NCI-H2171 (cell line): ENCODE measurements around the gene WNK4.
A peak's percentile ranks its signal among the peaks of the same experiment; 100 is the strongest.

Experiments
- DNase-seq: peaks from one replicate; lab custom pipeline; 2025; lab: John Stamatoyannopoulos, UW

Gene WNK4

GRCh38 chr17:42772945-42773289 lies 7.5 kb upstream of the WNK4 start:
- no peak for DNase-seq

GRCh38 chr17:42773290-42774035 lies 6.9 kb upstream of the WNK4 start, which contains the start of gene VPS25:
Gene VPS25 (plus strand): TSS chr17:42773449. CDS start chr17:42773476, 27 bp downstream.
- peak; percentile 84 for DNase-seq

GRCh38 chr17:42774066-42774745 lies 6.2 kb upstream of the WNK4 start:
- no peak for DNase-seq

- DNase-seq: no peak
Measured at GRCh38 chr17:42775534-42776098, 4.8 kb upstream of the WNK4 start.

GRCh38 chr17:42778570-42778969 lies 1.8 kb upstream of the WNK4 start:
- no peak for DNase-seq

- DNase-seq: no peak
Measured at GRCh38 chr17:42779304-42779935, 990 bp upstream of the WNK4 start.

- DNase-seq: no peak
Measured at GRCh38 chr17:42780851-42781638, 635 bp downstream of the WNK4 start.

GRCh38 chr17:42781639-42782165 lies 1.3 kb downstream of the WNK4 start:
- DNase-seq: no peak

- no peak for DNase-seq
Measured at GRCh38 chr17:42782166-42783061, 2.0 kb downstream of the WNK4 start.

GRCh38 chr17:42783062-42783790 lies 2.8 kb downstream of the WNK4 start:
- DNase-seq: no peak

GRCh38 chr17:42783791-42784138 lies 3.4 kb downstream of the WNK4 start:
- DNase-seq: no peak

- no peak for DNase-seq
Measured at GRCh38 chr17:42784409-42784808, 4.0 kb downstream of the WNK4 start.

GRCh38 chr17:42784811-42785592 lies 4.6 kb downstream of the WNK4 start:
- no peak for DNase-seq

- DNase-seq: no peak
Measured at GRCh38 chr17:42787266-42787665, 6.9 kb downstream of the WNK4 start.

GRCh38 chr17:42791948-42792347 lies 11.5 kb downstream of the WNK4 start:
- no peak for DNase-seq

- DNase-seq: no peak
Measured at GRCh38 chr17:42792545-42792944, 12.1 kb downstream of the WNK4 start.

- no peak for DNase-seq
Measured at GRCh38 chr17:42795061-42795460, 14.7 kb downstream of the WNK4 start.

- DNase-seq: no peak
Measured at GRCh38 chr17:42795465-42795864, 15.1 kb downstream of the WNK4 start.

- no peak for DNase-seq
Measured at GRCh38 chr17:42796066-42796758, 15.8 kb downstream of the WNK4 start.
